ENCODE results near the gene ARF1. TPM values are rescaled to one million over a fixed set of nuclear protein-coding genes. Genes with fewer than 3 reads are reported as not detected.

ARF1 gene
- total and polyA plus RNA-seq, 2 of the 8 experiments (the other 6 are each of a cell fraction or from before 2014, with no cell fraction given), result 265 to 471 TPM

GRCh38 chr1:228101994-228102790 lies 19.7 kb downstream of the ARF1 start (continued):
- TF ChIP-seq CHD7 (IDR thresholded peaks at IDR 0.05; ENCODE audit: insufficient replicate concordance, low read length) (no peak), POU5F1 (IDR thresholded peaks at IDR 0.05; ENCODE audit: low read depth, low read length) (no peak), CTCF (IDR thresholded peaks at IDR 0.05; ENCODE audit: control extremely low read depth in 1 of 3, insufficient read depth in 1 of 3, low read depth in 1 of 3, low read length in 3 of 3) (peak in 2 of 3 experiments; percentile 29 to 39; a peak in 2 of 4 replicates), BCL11A (IDR thresholded peaks at IDR 0.05; ENCODE audit: low read depth in 2 of 2, low read length in 2 of 2) (no peak), CHD1 (IDR thresholded peaks at IDR 0.05; ENCODE audit: low read depth, low read length) (no peak), JUN (IDR thresholded peaks at IDR 0.05; ENCODE audit: low read depth, low read length) (no peak), YY1 (IDR thresholded peaks at IDR 0.05; ENCODE audit: low read depth, low read length) (no peak)
